NCI-H510A (cell line): ENCODE results near the gene PIK3CB.
"Not testable (repeated sequence)": the region's sequence is repeated elsewhere in the genome, so short reads cannot be mapped to it uniquely, and the experiment has no call there.

ENCODE experiments used
- DNase-seq: peaks from one replicate; lab custom pipeline; 2025; lab: John Stamatoyannopoulos, UW

Gene PIK3CB

DNA sequence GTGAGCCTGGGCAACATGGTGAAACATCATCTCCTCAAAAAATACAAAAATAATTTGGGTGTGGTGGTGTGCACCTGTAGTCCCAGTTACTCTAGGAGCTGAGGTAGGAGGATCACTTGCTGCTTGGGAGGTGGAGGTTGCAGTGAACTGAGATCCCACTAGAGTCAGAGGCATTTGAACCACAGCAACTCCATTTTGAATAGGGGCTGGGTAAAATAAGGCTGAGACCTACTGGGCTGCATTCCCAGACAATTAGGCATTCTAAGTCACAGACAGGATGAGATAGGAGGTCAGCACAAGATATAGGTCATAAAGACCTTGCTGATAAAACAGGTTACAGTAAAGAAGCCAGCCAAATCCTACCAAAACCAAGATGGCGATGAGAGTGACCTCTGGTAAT, 12.1 kb upstream of the PIK3CB start:
- not testable (repeated sequence) for DNase-seq

- no peak for DNase-seq
These were observed 11.6 kb upstream of the PIK3CB start for GRCh38 chr3:138846262-138846791.

DNA sequence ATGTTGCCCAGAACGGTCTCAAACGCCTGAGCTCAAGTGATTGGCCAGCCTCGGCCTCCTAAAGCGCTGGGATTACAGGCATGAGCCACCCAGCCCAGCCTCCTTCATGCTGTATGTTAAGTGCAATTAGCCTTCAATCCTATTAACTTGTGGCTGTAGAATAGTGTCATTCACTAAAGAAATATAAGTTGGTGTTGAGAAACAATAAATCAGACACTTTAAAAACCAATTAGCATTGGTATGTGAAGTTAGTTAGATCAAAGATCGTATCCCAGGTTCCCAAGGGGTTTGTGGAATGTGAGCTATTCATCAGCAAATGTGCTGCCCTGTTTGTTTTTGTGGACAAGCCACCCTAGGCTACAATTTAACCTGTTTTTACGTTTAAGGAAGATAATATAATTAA, 11.0 kb upstream of the PIK3CB start:
- no peak for DNase-seq

DNA sequence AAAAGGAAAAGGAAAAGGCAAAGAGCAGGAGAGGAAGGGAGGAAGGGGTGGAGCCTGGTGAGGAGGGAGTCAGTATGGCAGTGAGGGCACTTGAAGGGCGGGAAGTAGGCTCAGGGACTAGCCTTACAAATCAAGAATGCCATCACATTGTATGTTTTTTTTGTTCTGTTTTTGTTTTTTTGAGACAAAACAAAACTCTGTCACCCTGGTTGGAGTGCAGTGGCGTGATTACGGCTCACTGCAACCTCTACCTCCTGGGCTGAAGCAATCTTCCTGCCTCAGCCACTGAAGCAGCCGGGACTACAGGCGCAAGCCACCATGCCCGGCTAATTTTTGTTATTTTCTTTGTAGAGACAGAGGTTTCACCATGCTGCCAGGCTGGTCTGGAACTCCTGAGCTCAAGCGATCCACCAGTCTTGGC, 10.5 kb upstream of the PIK3CB start:
- no peak for DNase-seq

DNA sequence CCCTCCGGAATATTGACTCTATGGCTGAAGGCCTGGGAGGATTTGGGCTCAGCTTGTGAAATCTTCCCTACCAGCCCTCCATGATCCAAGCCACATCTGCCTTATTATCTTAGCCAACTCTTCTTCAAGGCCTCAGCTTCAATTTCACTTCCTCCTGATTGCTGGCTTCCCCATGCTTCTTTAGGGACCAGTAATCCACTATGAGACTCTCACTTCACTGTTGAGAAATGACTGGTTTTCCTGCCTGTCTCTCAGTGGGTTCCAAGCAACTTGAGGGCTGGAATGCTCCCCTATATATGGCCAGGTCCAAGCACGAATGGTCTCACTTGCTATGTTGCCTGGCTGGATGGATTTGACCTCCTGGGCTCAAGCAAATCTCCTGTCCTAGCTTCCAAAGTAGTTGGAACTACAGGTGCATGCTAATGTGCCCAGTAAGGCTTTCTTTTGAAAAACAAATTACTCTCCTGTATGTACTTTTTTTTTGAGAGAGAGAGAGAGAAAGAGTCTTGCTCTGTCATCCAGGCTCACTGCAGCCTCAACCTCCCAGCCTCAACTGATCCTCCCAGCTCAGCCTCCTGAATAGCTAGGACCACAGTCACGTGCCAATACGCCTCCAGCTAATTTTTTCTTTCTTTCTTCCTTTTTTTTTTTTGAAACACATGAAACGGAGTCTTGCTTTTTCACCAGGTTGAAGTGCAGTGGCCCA, 7.9 kb upstream of the PIK3CB start:
- DNase-seq = no peak

GRCh38 chr3:138838385-138838784, 3.7 kb upstream of the PIK3CB start:
- DNase-seq = not testable (repeated sequence)

DNA sequence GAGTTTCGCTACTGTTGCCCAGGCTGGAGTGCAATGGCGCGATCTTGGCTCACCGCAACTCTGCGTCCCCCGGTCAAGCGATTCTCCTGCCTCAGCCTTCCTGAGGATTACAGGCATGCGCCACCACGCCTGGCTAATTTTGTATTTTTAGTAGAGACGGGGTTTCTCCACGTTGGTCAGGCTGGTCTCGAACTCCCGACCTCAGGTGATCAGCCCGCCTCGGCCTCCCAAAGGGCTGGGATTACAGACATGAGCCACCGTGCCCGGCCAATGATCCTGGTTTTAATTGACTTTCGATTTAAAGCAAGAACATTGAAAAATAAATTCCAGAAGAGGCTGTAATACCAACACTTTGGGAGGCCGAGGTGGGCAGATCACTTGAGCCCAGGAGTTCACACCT, 1.1 kb upstream of the PIK3CB start:
- DNase-seq = not testable (repeated sequence)

- no peak for DNase-seq
These were observed 649 bp upstream of the PIK3CB start for GRCh38 chr3:138835397-138835757.

DNA sequence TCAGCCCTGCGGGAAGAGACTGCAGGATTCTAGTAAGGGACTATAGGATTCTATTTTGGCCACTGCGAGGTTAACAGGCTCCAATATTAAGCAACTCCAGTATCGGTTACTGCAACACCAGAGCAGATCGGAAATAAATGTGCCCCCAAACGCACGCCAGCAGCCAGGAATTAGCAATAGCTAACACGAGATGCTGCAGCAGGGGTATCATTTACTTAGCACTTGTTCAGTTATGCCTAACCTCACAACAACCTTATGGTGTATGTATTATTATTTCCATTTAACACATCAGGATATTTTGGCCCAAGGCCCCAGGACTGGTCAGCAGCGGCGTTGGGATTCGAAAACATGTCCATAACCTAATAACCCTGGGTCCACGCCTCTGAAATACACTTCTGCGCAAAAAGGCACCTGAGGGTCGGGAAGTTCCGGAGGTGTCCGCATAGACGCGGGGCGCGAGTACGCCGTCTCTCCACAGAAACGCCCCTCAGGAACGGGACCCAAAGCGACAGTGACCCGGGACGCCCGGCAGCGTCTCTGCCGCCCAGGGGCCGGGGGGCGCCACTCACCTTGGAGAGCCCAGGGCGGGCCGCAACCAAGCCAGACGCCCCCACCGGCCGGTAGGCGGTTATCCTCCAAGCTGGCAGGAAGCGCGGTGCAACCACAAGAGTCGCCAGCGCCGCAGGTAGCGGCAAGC, 681 bp downstream of the PIK3CB start:
- no peak for DNase-seq

DNA sequence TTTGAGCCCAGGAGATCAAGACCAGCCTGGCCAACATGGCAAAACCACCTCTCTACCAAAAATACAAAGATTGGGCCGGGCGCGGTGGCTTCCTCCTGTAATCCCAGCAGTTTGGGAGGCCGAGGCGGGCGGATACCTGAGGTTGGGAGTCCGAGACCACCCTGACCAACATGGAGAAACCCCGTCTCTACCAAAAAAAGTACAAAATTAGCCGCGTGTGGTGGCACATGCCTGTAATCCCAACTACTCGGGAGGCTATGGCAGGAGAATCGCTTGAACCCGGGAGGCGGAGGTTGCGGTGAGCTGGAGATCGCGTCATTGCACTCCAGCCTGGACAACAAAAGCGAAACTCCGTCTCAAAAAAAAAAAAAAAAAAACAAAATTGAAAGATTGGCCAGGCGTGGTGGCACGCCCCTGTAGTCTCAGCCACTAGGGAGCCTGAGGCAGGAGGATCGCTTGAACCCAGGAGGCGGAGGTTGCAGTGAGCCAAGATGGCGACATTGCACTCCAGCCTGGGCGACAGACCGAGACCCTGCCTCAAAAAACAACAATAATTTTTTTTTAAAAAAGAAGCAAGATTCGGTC, 2.2 kb downstream of the PIK3CB start:
- DNase-seq = not testable (repeated sequence)

- no peak for DNase-seq
These were observed 4.7 kb downstream of the PIK3CB start for GRCh38 chr3:138829886-138830510.

GRCh38 chr3:138829097-138829496, 5.6 kb downstream of the PIK3CB start:
- no peak for DNase-seq

- DNase-seq = no peak
These were observed 7.5 kb downstream of the PIK3CB start for GRCh38 chr3:138827222-138827621.

GRCh38 chr3:138825336-138825735, 9.4 kb downstream of the PIK3CB start:
- DNase-seq = no peak

DNA sequence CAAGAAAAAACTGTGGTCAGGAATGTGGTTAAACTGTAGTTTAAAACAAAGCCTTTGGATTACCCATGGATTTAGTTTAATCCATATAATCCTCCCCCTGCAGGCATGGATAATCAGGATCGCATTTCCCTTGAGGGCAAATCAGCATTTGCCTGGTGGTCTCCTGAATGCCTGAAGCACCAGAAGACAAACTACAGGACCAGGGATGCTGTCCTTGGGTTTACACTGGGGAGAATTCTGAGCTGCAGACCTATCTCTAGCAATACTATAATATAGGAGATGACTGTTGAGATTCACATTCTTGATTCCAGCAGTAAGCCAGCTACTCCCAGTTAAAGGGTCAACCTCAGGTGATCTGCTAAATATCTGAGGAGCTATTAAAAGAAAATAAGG, 10.6 kb downstream of the PIK3CB start:
- DNase-seq = no peak

DNA sequence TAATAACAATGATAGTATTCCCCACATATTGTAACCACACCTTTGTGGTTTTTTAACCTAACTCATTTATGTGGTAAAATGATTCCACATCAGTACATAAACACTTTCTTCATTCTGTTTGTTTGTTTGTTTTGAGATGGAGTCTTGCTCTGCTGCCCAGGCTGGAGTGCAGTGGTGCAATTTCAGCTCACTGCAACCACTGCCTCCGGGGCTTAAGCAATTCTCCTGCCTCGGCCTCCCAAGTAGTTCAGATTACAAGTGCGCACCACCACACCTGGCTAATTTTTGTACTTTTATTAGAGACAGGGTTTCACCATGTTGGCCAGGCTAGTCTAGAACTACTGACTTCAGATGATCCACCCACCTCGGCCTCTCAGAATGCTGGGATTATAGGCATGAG, 14.3 kb downstream of the PIK3CB start:
- DNase-seq = not testable (repeated sequence)

- no peak for DNase-seq
These were observed 16.4 kb downstream of the PIK3CB start for GRCh38 chr3:138818185-138818860.

DNA sequence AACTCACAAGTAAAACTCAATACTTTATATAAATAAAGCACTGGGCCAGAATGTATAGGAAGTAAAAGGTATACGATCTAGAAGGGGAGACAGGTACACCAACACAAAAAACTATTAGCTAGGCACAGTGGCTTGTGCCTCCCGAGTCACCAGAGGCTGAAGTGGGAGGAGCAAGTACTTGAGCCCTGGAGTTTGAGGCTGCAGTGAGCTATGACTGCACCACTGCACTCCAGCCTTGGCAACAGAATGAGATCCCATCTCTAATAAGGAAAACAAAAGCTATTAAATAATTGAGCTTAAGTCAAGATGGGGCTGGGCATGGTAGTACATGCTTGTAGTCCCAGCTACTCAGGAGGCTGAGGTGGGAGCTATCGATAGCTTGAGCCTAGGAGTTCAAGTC, 17.0 kb downstream of the PIK3CB start:
- no peak for DNase-seq

- no peak for DNase-seq
These were observed 21.9 kb downstream of the PIK3CB start for GRCh38 chr3:138812806-138813205.

DNA sequence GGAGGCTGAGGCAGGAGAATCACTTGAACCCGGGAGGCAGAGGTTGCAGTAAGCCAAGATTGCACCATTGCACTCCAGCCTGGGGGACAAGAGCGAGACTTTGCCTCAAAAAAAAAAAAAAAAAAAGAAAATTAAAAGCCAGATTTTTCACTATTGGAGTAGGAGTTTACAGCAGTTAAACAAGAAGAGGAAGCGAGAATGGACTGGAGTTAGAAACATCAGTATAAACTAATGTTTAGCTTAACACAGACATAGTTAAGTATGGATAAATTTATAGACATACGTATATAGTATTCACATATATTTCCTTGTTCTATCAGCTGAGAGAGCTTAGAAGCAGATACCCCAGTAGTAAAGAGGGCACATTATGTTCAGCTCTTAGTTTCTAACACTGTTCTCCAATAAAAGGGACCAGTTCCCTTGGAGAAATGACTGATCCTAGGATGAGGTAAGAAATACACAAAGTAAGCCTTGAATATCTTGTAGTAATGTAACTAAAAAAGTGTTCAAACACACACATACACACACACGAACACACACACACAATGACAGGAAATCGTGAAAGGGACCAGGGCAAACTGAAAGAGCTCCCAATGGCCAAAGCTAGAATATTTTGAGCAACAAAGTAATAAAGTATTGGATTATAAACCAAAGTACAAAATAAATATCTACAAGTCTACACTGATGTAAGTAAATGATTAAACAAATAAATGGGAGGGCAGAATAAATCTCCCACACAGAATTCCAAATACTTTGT, 25.1 kb downstream of the PIK3CB start:
- no peak for DNase-seq

GRCh38 chr3:138806376-138807080, 28.2 kb downstream of the PIK3CB start:
- DNase-seq = no peak
